ENCODE data around the gene PPP1R17. TPM values are rescaled to one million over a fixed set of nuclear protein-coding genes. Genes with fewer than 3 reads are reported as not detected.

The PPP1R17 gene
- total RNA-seq, 2 donors from 2014 or later, result not detected

- Mint-ChIP-seq H3K9me3 (peaks cover 3 to 5% of the 10 kb centered on the region in 2 donors), H3K36me3 (no peaks in the 10 kb centered on the region), H3K27ac (no peak overlapping the region)
- ATAC-seq (no peak), DNase-seq (ENCODE audit: low spot score in 2 of 2) (no peak)
Measured at GRCh38 chr7:31688996-31689395, 2.0 kb downstream of the PPP1R17 start.

GRCh38 chr7:31690935-31691334, 3.9 kb downstream of the PPP1R17 start:
- no peak for ATAC-seq

GRCh38 chr7:31692451-31692850, 5.4 kb downstream of the PPP1R17 start:
- H3K36me3 Mint-ChIP-seq, result no peaks in the 10 kb centered on the region
- ATAC-seq (no peak), DNase-seq (ENCODE audit: low spot score in 2 of 2) (no peak)
- H3K27ac Mint-ChIP-seq, result no peak overlapping the region
- peaks cover 0 to 5% of the 10 kb centered on the region in 2 donors for H3K9me3 Mint-ChIP-seq

More at GRCh38 chr7:31690935-31691334, 3.9 kb downstream of the PPP1R17 start:
- DNase-seq (ENCODE audit: low spot score in 2 of 2), result no peak
- no peaks in the 10 kb centered on the region for H3K36me3 Mint-ChIP-seq
- no peak overlapping the region for H3K27ac Mint-ChIP-seq
- peaks cover 5 to 9% of the 10 kb centered on the region in 2 donors for H3K9me3 Mint-ChIP-seq

GRCh38 chr7:31692871-31693270, 5.9 kb downstream of the PPP1R17 start:
- H3K9me3 Mint-ChIP-seq, result peaks cover 0 to 5% of the 10 kb centered on the region in 2 donors
- ATAC-seq (no peak), DNase-seq (ENCODE audit: low spot score in 2 of 2) (no peak)
- no peaks in the 10 kb centered on the region for H3K36me3 Mint-ChIP-seq
- H3K27ac Mint-ChIP-seq, result no peak overlapping the region

GRCh38 chr7:31695859-31696614, 9.0 kb downstream of the PPP1R17 start:
- Mint-ChIP-seq H3K27ac (no peak overlapping the region), H3K9me3 (peaks cover 0 to 7% of the 10 kb centered on the region in 2 donors), H3K36me3 (no peaks in the 10 kb centered on the region)
- no peak for DNase-seq (ENCODE audit: low spot score in 2 of 2)
- ATAC-seq, result no peak

GRCh38 chr7:31699050-31699449, 12.0 kb downstream of the PPP1R17 start:
- no peak overlapping the region for H3K27ac Mint-ChIP-seq
- DNase-seq (ENCODE audit: low spot score in 2 of 2), result no peak
- no peak for ATAC-seq
- peaks cover 0 to 9% of the 10 kb centered on the region in 2 donors for H3K9me3 Mint-ChIP-seq
- no peaks in the 10 kb centered on the region for H3K36me3 Mint-ChIP-seq

GRCh38 chr7:31702354-31702753, 15.3 kb downstream of the PPP1R17 start:
- no peaks in the 10 kb centered on the region for H3K36me3 Mint-ChIP-seq
- no peak overlapping the region for H3K27ac Mint-ChIP-seq
- peaks cover 0 to 3% of the 10 kb centered on the region in 2 donors for H3K9me3 Mint-ChIP-seq
- ATAC-seq (no peak), DNase-seq (ENCODE audit: low spot score in 2 of 2) (no peak)

GRCh38 chr7:31705377-31705776, 18.4 kb downstream of the PPP1R17 start:
- DNase-seq (ENCODE audit: low spot score in 2 of 2), result no peak
- Mint-ChIP-seq H3K36me3 (no peaks in the 10 kb centered on the region), H3K27ac (no peak overlapping the region), H3K9me3 (peaks cover 0 to 3% of the 10 kb centered on the region in 2 donors)
- ATAC-seq, result no peak

- DNase-seq (ENCODE audit: low spot score in 2 of 2) (no peak), ATAC-seq (no peak)
- H3K27ac Mint-ChIP-seq, result no peak overlapping the region
- peaks cover 4 to 5% of the 10 kb centered on the region in 2 donors for H3K9me3 Mint-ChIP-seq
- H3K36me3 Mint-ChIP-seq, result no peaks in the 10 kb centered on the region
Measured at GRCh38 chr7:31707089-31707488, 20.1 kb downstream of the PPP1R17 start.

GRCh38 chr7:31710171-31710570, 23.2 kb downstream of the PPP1R17 start:
- Mint-ChIP-seq H3K9me3 (peaks cover 9 to 14% of the 10 kb centered on the region in 2 donors), H3K36me3 (no peaks in the 10 kb centered on the region), H3K27ac (no peak overlapping the region)
- no peak for ATAC-seq
- DNase-seq (ENCODE audit: low spot score in 2 of 2), result no peak

GRCh38 chr7:31716355-31716754, 29.3 kb downstream of the PPP1R17 start:
- H3K27ac Mint-ChIP-seq, result no peak overlapping the region
- H3K9me3 Mint-ChIP-seq, result peaks cover 9 to 20% of the 10 kb centered on the region in 2 donors
- ATAC-seq (no peak), DNase-seq (ENCODE audit: low spot score in 2 of 2) (no peak)
- H3K36me3 Mint-ChIP-seq, result no peaks in the 10 kb centered on the region

GRCh38 chr7:31720366-31720765, 33.4 kb downstream of the PPP1R17 start:
- DNase-seq (ENCODE audit: low spot score in 2 of 2) (no peak), ATAC-seq (no peak)
- H3K27ac Mint-ChIP-seq, result no peak overlapping the region
- H3K9me3 Mint-ChIP-seq, result peaks cover 0 to 6% of the 10 kb centered on the region in 2 donors
- H3K36me3 Mint-ChIP-seq, result no peaks in the 10 kb centered on the region

- Mint-ChIP-seq H3K9me3 (peaks cover 0 to 3% of the 10 kb centered on the region in 2 donors), H3K36me3 (no peaks in the 10 kb centered on the region), H3K27ac (no peak overlapping the region)
- ATAC-seq, result no peak
- DNase-seq (ENCODE audit: low spot score in 2 of 2), result no peak
Measured at GRCh38 chr7:31724696-31725095, 37.7 kb downstream of the PPP1R17 start.

- peaks cover 0 to 5% of the 10 kb centered on the region in 2 donors for H3K36me3 Mint-ChIP-seq
- peaks cover 6 to 15% of the 10 kb centered on the region in 2 donors for H3K9me3 Mint-ChIP-seq
Measured at GRCh38 chr7:31729195-31729804, 42.3 kb downstream of the PPP1R17 start.

GRCh38 chr7:31734456-31734855, 47.4 kb downstream of the PPP1R17 start:
- peaks cover 0 to 5% of the 10 kb centered on the region in 2 donors for H3K36me3 Mint-ChIP-seq
- no peak for DNase-seq (ENCODE audit: low spot score in 2 of 2)
- H3K27ac Mint-ChIP-seq, result no peak overlapping the region
- peaks cover 3 to 15% of the 10 kb centered on the region in 2 donors for H3K9me3 Mint-ChIP-seq
- no peak for ATAC-seq

More at GRCh38 chr7:31729195-31729804, 42.3 kb downstream of the PPP1R17 start:
- no peak for DNase-seq (ENCODE audit: low spot score in 2 of 2)
- ATAC-seq, result no peak
- H3K27ac Mint-ChIP-seq, result no peak overlapping the region

- Mint-ChIP-seq H3K36me3 (no peaks in the 10 kb centered on the region), H3K9me3 (peaks cover 3 to 4% of the 10 kb centered on the region in 2 donors), H3K27ac (no peak overlapping the region)
- peak in 1 of 2 donors; percentile 13 for DNase-seq (ENCODE audit: low spot score in 2 of 2)
- no peak for ATAC-seq
Measured at GRCh38 chr7:31735991-31736982, 49.3 kb downstream of the PPP1R17 start.

- no peaks in the 10 kb centered on the region for H3K36me3 Mint-ChIP-seq
- no peak overlapping the region for H3K27ac Mint-ChIP-seq
- no peak for ATAC-seq
- no peaks in the 10 kb centered on the region for H3K9me3 Mint-ChIP-seq
- no peak for DNase-seq (ENCODE audit: low spot score in 2 of 2)
Measured at GRCh38 chr7:31741852-31742251, 54.8 kb downstream of the PPP1R17 start.
